ENCODE results near the gene SRGN. TPM values are rescaled to one million over a fixed set of nuclear protein-coding genes. Genes with fewer than 3 reads are reported as not detected.

SRGN gene
- polyA plus RNA-seq, 1 donor from 2014 or later: not detected

DNA sequence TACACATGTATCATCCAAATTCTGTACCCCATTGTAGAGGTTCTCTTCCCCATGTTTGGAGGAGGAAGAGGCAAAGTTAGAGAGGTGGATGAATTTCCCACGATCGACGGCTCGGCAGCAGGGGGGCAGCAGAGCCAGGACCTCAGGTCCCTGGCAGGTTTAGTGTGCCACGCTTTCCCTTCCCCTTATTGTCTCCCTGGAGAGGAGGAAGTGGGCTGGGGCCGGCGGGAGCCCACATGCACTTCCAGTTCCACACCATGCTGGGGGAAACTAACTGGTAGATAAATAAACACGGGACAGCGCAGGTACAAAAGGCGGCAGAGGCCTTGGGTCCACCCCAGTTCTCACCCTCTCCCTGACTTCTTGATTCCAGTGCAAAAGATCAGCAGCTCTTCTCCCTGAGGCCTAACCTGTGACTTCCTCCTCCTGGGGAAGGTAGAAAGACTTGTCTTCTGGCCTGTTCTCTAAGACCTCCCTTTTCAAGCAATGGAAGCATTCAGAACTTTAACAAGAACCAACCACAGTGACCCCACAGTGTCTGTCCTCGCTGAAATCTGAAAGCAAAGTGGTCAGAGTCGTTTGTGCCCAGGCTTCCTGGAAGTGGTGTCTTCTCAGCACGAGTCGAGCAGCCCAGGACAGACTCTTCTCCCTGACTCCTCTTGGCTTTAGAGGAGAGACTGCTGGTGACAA, 30.5 kb upstream of the SRGN start:
- no peaks in the 10 kb centered on the region for H3F3A ChIP-seq (ENCODE audit: insufficient read depth, low read length, poor library complexity, severe bottlenecking)
- H3K27ac ChIP-seq (ENCODE audit: low read length): no peak overlapping the region
- H3K79me2 ChIP-seq (replicated peaks; ENCODE audit: insufficient read depth, low read length): no peaks in the 10 kb centered on the region
- H3K9me2 ChIP-seq (ENCODE audit: insufficient read depth, low read length): no peaks in the 10 kb centered on the region
- no peaks in the 10 kb centered on the region for H3K9me3 ChIP-seq (ENCODE audit: low read length)
- H3K4me2 ChIP-seq (ENCODE audit: low read length): no peak overlapping the region
- H3K27me3 ChIP-seq (ENCODE audit: insufficient read depth, low read depth, low read length): no peaks in the 10 kb centered on the region
- H3K4me3 ChIP-seq (ENCODE audit: low read length): no peak overlapping the region
- H3K9ac ChIP-seq (ENCODE audit: low read length): no peak overlapping the region
- H2AFZ ChIP-seq (ENCODE audit: low read depth, low read length): no peak overlapping the region
- no peak for TF ChIP-seq EP300 (conservative IDR thresholded peaks at IDR 0.05; ENCODE audit: poor library complexity, severe bottlenecking)
- TF ChIP-seq EZH2 (IDR thresholded peaks at IDR 0.05; ENCODE audit: borderline replicate concordance, insufficient read depth, low read length, poor library complexity, severe bottlenecking): no peak
- TF ChIP-seq, protein P1, sequence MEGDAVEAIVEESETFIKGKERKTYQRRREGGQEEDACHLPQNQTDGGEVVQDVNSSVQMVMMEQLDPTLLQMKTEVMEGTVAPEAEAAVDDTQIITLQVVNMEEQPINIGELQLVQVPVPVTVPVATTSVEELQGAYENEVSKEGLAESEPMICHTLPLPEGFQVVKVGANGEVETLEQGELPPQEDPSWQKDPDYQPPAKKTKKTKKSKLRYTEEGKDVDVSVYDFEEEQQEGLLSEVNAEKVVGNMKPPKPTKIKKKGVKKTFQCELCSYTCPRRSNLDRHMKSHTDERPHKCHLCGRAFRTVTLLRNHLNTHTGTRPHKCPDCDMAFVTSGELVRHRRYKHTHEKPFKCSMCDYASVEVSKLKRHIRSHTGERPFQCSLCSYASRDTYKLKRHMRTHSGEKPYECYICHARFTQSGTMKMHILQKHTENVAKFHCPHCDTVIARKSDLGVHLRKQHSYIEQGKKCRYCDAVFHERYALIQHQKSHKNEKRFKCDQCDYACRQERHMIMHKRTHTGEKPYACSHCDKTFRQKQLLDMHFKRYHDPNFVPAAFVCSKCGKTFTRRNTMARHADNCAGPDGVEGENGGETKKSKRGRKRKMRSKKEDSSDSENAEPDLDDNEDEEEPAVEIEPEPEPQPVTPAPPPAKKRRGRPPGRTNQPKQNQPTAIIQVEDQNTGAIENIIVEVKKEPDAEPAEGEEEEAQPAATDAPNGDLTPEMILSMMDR (IDR thresholded peaks at IDR 0.05; ENCODE audit: poor library complexity, severe bottlenecking): no peak
- no peaks in the 10 kb centered on the region for H4K20me1 ChIP-seq (ENCODE audit: insufficient read depth)
- H3K36me3 ChIP-seq (ENCODE audit: insufficient read depth, low read length): no peaks in the 10 kb centered on the region

- no peaks in the 10 kb centered on the region for H3K9me2 ChIP-seq (ENCODE audit: insufficient read depth, low read length)
- H3K27me3 ChIP-seq (ENCODE audit: insufficient read depth, low read depth, low read length): no peaks in the 10 kb centered on the region
- no peaks in the 10 kb centered on the region for H4K20me1 ChIP-seq (ENCODE audit: insufficient read depth)
- no peaks in the 10 kb centered on the region for H3K36me3 ChIP-seq (ENCODE audit: insufficient read depth, low read length)
- H3K4me3 ChIP-seq (ENCODE audit: low read length): no peak overlapping the region
- H3K9me3 ChIP-seq (ENCODE audit: low read length): no peaks in the 10 kb centered on the region
- no peaks in the 10 kb centered on the region for H3F3A ChIP-seq (ENCODE audit: insufficient read depth, low read length, poor library complexity, severe bottlenecking)
- no peak overlapping the region for H3K27ac ChIP-seq (ENCODE audit: low read length)
- no peak overlapping the region for H3K9ac ChIP-seq (ENCODE audit: low read length)
- no peak overlapping the region for H3K4me2 ChIP-seq (ENCODE audit: low read length)
- no peak overlapping the region for H2AFZ ChIP-seq (ENCODE audit: low read depth, low read length)
- H3K79me2 ChIP-seq (replicated peaks; ENCODE audit: insufficient read depth, low read length): no peaks in the 10 kb centered on the region
- TF ChIP-seq TAF1 (IDR thresholded peaks at IDR 0.05; ENCODE audit: low read depth) (no peak), RAD21 (conservative IDR thresholded peaks at IDR 0.05) (no peak), REST (IDR thresholded peaks at IDR 0.05; ENCODE audit: borderline replicate concordance) (no peak)
- TF ChIP-seq, protein P1 (IDR thresholded peaks at IDR 0.05; ENCODE audit: poor library complexity, severe bottlenecking): no peak
These were observed 30.0 kb upstream of the SRGN start for GRCh38 chr10:69057951-69058297.

All from neural cell (in vitro differentiated cells).